WTC11 (cell line): ENCODE measurements around the gene ATOX1. TPM values are rescaled to one million over a fixed set of nuclear protein-coding genes. Genes with fewer than 3 reads are reported as not detected.

ENCODE experiments used
- ATAC-seq: fragments of 200-7000 bp; cut with Tn5 transposase; 2 replicates; pipeline ENCODE4 v1.10.0; 2021; ENCODE audit warnings: mild to moderate bottlenecking, moderate library complexity
- CTCF ChIA-PET: fragments of 300-600 bp; sonication (Branson Sonifier 250); formaldehyde crosslinking; loops from one replicate; lab custom pipeline; 2021; ENCODE audit warnings: antibody characterized with exemption; lab: Charles Lee
- POLR2A ChIA-PET: fragments of 350-600 bp; sonication (Branson Sonifier 250); formaldehyde crosslinking; loops from one replicate; lab custom pipeline; 2021; ENCODE audit warnings: antibody characterized with exemption; lab: Charles Lee
- DNase-seq: peaks from one replicate; pipeline ENCODE4 v3.0.0; 2021; ENCODE audit warnings: low spot score
- H3K27ac Mint-ChIP-seq: 2 replicates; pipeline ENCODE4 v1.8.0; 2021; ENCODE audit warnings: mixed read lengths
- H3K27me3 Mint-ChIP-seq: 2 replicates; pipeline ENCODE4 v1.8.0; 2021; ENCODE audit warnings: low read depth, mild to moderate bottlenecking, moderate library complexity, mixed read lengths
- H3K36me3 Mint-ChIP-seq: 2 replicates; pipeline ENCODE4 v1.8.0; 2021; ENCODE audit warnings: mixed read lengths
- H3K4me1 Mint-ChIP-seq: 2 replicates; pipeline ENCODE4 v1.8.0; 2022; ENCODE audit warnings: mixed read lengths
- H3K4me3 Mint-ChIP-seq: 2 replicates; pipeline ENCODE4 v1.8.0; 2021; ENCODE audit warnings: mild to moderate bottlenecking, moderate library complexity, mixed read lengths
- H3K9me3 Mint-ChIP-seq: 2 replicates; pipeline ENCODE4 v1.8.0; 2021; ENCODE audit warnings: mixed read lengths
- AFF4 ChIP-seq: sonication (generic); formaldehyde crosslinking; IDR thresholded peaks from 2 replicates; pipeline ENCODE4 v1.8.1; 2023; ENCODE audit warnings: mild to moderate bottlenecking, missing genetic modification reagents, borderline replicate concordance
- ATF2 ChIP-seq: sonication (generic); formaldehyde crosslinking; IDR thresholded peaks from 2 replicates; pipeline ENCODE4 v1.8.1; 2022; ENCODE audit warnings: low read depth, missing genetic modification reagents, borderline replicate concordance
- CBFB ChIP-seq: sonication (generic); formaldehyde crosslinking; IDR thresholded peaks from 2 replicates; pipeline ENCODE4 v1.8.1; 2022; ENCODE audit warnings: mild to moderate bottlenecking, low read depth, missing genetic modification reagents
- CREM ChIP-seq: sonication (generic); formaldehyde crosslinking; IDR thresholded peaks from 2 replicates; pipeline ENCODE4 v1.8.1; 2022; ENCODE audit warnings: mild to moderate bottlenecking, missing genetic modification reagents, moderate library complexity
- FOXJ3 ChIP-seq: sonication (generic); formaldehyde crosslinking; IDR thresholded peaks from 2 replicates; pipeline ENCODE4 v1.9.0; 2021; ENCODE audit warnings: missing genetic modification reagents, mild to moderate bottlenecking, borderline replicate concordance
- HMGA2 ChIP-seq: fragments of 250-450 bp; sonication (Bioruptor Pico); IDR thresholded peaks from 2 replicates; pipeline ENCODE4 v1.4.0; 2021; ENCODE audit warnings: mild to moderate bottlenecking, moderate library complexity
- JUN ChIP-seq: sonication (generic); formaldehyde crosslinking; IDR thresholded peaks from 2 replicates; pipeline ENCODE4 v1.8.0; 2023; ENCODE audit warnings: mild to moderate bottlenecking, missing genetic modification reagents
- MXD4 ChIP-seq: fragments of 250-450 bp; sonication (Bioruptor Pico); IDR thresholded peaks from 2 replicates; pipeline ENCODE4 v1.8.0; 2021; ENCODE audit warnings: mild to moderate bottlenecking, moderate library complexity, borderline replicate concordance
- NR1H2 ChIP-seq: sonication (generic); formaldehyde crosslinking; IDR thresholded peaks from 2 replicates; pipeline ENCODE4 v1.9.0; 2021; ENCODE audit warnings: mild to moderate bottlenecking, moderate library complexity, missing genetic modification reagents
- NR2C2 ChIP-seq: sonication (generic); formaldehyde crosslinking; IDR thresholded peaks from 2 replicates; pipeline ENCODE4 v1.8.0; 2022; ENCODE audit warnings: mild to moderate bottlenecking, missing genetic modification reagents
- RELA ChIP-seq: sonication (generic); formaldehyde crosslinking; IDR thresholded peaks from 2 replicates; pipeline ENCODE4 v1.8.1; 2022; ENCODE audit warnings: missing genetic modification reagents, mild to moderate bottlenecking, borderline replicate concordance
- TCF7 ChIP-seq: sonication (generic); formaldehyde crosslinking; IDR thresholded peaks from 2 replicates; pipeline ENCODE4 v1.8.0; 2022; ENCODE audit warnings: mild to moderate bottlenecking, low read depth, missing genetic modification reagents, moderate library complexity
- TEAD4 ChIP-seq: sonication (generic); formaldehyde crosslinking; IDR thresholded peaks from 2 replicates; pipeline ENCODE4 v1.8.0; 2022; ENCODE audit warnings: mild to moderate bottlenecking, missing genetic modification reagents
- ZNF219 ChIP-seq: sonication (generic); formaldehyde crosslinking; IDR thresholded peaks from 2 replicates; pipeline ENCODE4 v1.8.0; 2023; ENCODE audit warnings: missing genetic modification reagents, mild to moderate bottlenecking, borderline replicate concordance
- ZNF232 ChIP-seq: sonication (generic); formaldehyde crosslinking; IDR thresholded peaks from 2 replicates; pipeline ENCODE4 v1.8.0; 2022; ENCODE audit warnings: mild to moderate bottlenecking, missing genetic modification reagents
- ZNF416 ChIP-seq: fragments of 250-450 bp; sonication (Bioruptor Pico); IDR thresholded peaks from 2 replicates; pipeline ENCODE4 v1.9.0; 2021; ENCODE audit warnings: mild to moderate bottlenecking, inconsistent platforms
- ZNF423 ChIP-seq: fragments of 250-450 bp; sonication (Bioruptor Pico); IDR thresholded peaks from 2 replicates; pipeline ENCODE4 v2.1.2; 2022; ENCODE audit warnings: mild to moderate bottlenecking, moderate library complexity
- total RNA-seq: library from RNA; stranded (reverse); gene quantifications from 3 replicates; pipeline ENCODE4 v1.2.3, GENCODE V29; 2021
- TF ChIP-seq, protein P1 (sequence below): sonication (generic); formaldehyde crosslinking; IDR thresholded peaks from 2 replicates; pipeline ENCODE4 v1.8.1; 2023; ENCODE audit warnings: mild to moderate bottlenecking, missing genetic modification reagents, moderate library complexity
- TF ChIP-seq, protein P2 (sequence below): sonication (generic); formaldehyde crosslinking; IDR thresholded peaks from 2 replicates; pipeline ENCODE4 v1.8.1; 2023; ENCODE audit warnings: mild to moderate bottlenecking, missing genetic modification reagents
- TF ChIP-seq, protein P3 (sequence below): sonication (generic); formaldehyde crosslinking; IDR thresholded peaks from 2 replicates; pipeline ENCODE4 v1.8.0; 2022; ENCODE audit warnings: mild to moderate bottlenecking, missing genetic modification reagents
- TF ChIP-seq, protein P4 (sequence below): sonication (generic); formaldehyde crosslinking; IDR thresholded peaks from 2 replicates; pipeline ENCODE4 v1.8.1; 2023; ENCODE audit warnings: mild to moderate bottlenecking, missing genetic modification reagents, moderate library complexity

The ATOX1 gene
- total RNA-seq, 1 experiment from 2014 or later, result 76.4 TPM

DNA sequence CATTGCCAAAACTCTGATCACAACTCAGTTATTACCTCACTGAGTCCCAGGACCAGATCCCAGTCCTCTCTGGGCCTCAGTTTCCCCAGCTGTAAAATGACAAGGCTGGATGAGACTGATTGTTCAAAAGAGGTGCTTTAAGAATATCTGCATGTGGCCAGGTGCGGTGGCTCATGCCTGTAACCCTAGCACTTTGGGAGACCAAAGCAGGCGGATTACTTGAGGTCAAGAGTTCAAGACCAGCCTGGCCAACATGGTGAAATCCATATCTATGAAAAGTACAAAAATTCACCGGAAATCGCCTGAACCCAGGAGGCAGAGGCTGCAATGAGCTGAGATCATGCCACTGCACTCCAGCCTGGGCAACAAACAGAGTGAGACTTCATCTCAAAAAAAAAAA is 8.3 kb downstream of the ATOX1 start (continued):
- TF ChIP-seq HMGA2 (CRISPR knock-in tag) (no peak), ZNF423 (CRISPR knock-in tag) (no peak)
- TF ChIP-seq, protein P1, sequence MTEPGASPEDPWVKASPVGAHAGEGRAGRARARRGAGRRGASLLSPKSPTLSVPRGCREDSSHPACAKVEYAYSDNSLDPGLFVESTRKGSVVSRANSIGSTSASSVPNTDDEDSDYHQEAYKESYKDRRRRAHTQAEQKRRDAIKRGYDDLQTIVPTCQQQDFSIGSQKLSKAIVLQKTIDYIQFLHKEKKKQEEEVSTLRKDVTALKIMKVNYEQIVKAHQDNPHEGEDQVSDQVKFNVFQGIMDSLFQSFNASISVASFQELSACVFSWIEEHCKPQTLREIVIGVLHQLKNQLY, result no peak

DNA sequence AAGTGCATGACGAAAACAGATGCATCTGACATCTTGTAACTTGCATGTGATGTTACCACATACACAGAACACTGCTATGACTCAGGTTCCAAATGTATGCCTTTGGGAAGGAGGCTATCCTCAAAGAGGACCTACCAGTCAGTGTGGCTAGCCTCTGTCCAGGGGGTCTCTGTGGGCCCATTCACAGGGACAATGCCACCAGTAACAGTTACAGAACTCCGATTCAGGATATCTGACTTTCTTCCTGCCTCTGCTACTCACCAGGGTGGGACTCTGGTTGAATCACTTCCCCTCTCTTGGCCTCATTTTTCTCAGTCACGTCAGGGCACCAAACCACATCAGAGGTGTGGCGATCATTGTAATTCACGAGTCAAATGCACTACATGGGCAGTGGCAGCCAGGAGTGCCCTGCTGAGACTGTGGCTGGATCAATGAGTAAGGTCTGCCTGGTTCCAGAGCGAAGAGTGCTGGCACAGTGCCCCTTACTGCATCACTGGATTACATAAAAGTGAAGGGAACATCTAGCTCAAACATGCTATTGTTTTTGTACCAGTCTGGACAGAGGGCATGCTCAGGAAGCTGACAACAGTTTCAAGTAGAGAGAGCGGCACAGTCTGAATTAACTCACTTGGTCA is 13.2 kb downstream of the ATOX1 start:
- CTCF ChIA-PET, result no interaction called here
- Mint-ChIP-seq H3K4me1 (peaks cover 8% of the 10 kb centered on the region), H3K27ac (no peak overlapping the region), H3K36me3 (peaks cover 6% of the 10 kb centered on the region), H3K4me3 (no peak overlapping the region), H3K27me3 (no peaks in the 10 kb centered on the region), H3K9me3 (no peaks in the 10 kb centered on the region)
- ATAC-seq (no peak), DNase-seq (no peak)
- POLR2A ChIA-PET, result no interaction called here
- TF ChIP-seq, protein P2, sequence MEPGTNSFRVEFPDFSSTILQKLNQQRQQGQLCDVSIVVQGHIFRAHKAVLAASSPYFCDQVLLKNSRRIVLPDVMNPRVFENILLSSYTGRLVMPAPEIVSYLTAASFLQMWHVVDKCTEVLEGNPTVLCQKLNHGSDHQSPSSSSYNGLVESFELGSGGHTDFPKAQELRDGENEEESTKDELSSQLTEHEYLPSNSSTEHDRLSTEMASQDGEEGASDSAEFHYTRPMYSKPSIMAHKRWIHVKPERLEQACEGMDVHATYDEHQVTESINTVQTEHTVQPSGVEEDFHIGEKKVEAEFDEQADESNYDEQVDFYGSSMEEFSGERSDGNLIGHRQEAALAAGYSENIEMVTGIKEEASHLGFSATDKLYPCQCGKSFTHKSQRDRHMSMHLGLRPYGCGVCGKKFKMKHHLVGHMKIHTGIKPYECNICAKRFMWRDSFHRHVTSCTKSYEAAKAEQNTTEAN (CRISPR knock-in tag), result no peak
- no peak for TF ChIP-seq NR1H2
- no peak for TF ChIP-seq ATF2 (CRISPR knock-in tag)
- TF ChIP-seq MXD4 (CRISPR knock-in tag), result no peak

GRCh38 chr5:151743530-151743929 is 14.9 kb downstream of the ATOX1 start:
- Mint-ChIP-seq H3K27ac (no peak overlapping the region), H3K36me3 (peaks cover 6% of the 10 kb centered on the region), H3K9me3 (no peaks in the 10 kb centered on the region), H3K27me3 (no peaks in the 10 kb centered on the region), H3K4me1 (peaks cover 17% of the 10 kb centered on the region), H3K4me3 (no peak overlapping the region)
- DNase-seq (no peak), ATAC-seq (no peak)
- ChIA-PET POLR2A (no interaction called here), CTCF (interaction anchor here (0.7 to 8.2 kb wide), 6 partner anchors 28 to 224 kb away, joined by 3 to 167 read pairs (median 4); no protein-coding TSS in a partner anchor)
- TF ChIP-seq ZNF219 (CRISPR knock-in tag) (no peak), AFF4 (CRISPR knock-in tag) (no peak), RELA (no peak), CREM (CRISPR knock-in tag) (no peak), CBFB (no peak), ZNF232 (CRISPR knock-in tag) (no peak), FOXJ3 (CRISPR knock-in tag) (no peak), TCF7 (CRISPR knock-in tag) (no peak), TEAD4 (CRISPR knock-in tag) (no peak), ZNF416 (CRISPR knock-in tag) (no peak), JUN (CRISPR knock-in tag) (no peak), NR2C2 (CRISPR knock-in tag) (no peak)
- TF ChIP-seq, protein P3, sequence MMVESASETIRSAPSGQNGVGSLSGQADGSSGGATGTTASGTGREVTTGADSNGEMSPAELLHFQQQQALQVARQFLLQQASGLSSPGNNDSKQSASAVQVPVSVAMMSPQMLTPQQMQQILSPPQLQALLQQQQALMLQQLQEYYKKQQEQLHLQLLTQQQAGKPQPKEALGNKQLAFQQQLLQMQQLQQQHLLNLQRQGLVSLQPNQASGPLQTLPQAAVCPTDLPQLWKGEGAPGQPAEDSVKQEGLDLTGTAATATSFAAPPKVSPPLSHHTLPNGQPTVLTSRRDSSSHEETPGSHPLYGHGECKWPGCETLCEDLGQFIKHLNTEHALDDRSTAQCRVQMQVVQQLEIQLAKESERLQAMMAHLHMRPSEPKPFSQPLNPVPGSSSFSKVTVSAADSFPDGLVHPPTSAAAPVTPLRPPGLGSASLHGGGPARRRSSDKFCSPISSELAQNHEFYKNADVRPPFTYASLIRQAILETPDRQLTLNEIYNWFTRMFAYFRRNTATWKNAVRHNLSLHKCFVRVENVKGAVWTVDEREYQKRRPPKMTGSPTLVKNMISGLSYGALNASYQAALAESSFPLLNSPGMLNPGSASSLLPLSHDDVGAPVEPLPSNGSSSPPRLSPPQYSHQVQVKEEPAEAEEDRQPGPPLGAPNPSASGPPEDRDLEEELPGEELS (CRISPR knock-in tag), result no peak
- TF ChIP-seq, protein P4, sequence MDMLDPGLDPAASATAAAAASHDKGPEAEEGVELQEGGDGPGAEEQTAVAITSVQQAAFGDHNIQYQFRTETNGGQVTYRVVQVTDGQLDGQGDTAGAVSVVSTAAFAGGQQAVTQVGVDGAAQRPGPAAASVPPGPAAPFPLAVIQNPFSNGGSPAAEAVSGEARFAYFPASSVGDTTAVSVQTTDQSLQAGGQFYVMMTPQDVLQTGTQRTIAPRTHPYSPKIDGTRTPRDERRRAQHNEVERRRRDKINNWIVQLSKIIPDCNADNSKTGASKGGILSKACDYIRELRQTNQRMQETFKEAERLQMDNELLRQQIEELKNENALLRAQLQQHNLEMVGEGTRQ, result no peak
